Measurements from ENCODE around the gene TCF15. TPM values are rescaled to one million over a fixed set of nuclear protein-coding genes. Genes with fewer than 3 reads are reported as not detected.

TCF15 gene
- total and polyA plus RNA-seq, 2 of the 13 experiments (the other 11 are each of a cell fraction or from before 2014, with no cell fraction given): not detected

DNA sequence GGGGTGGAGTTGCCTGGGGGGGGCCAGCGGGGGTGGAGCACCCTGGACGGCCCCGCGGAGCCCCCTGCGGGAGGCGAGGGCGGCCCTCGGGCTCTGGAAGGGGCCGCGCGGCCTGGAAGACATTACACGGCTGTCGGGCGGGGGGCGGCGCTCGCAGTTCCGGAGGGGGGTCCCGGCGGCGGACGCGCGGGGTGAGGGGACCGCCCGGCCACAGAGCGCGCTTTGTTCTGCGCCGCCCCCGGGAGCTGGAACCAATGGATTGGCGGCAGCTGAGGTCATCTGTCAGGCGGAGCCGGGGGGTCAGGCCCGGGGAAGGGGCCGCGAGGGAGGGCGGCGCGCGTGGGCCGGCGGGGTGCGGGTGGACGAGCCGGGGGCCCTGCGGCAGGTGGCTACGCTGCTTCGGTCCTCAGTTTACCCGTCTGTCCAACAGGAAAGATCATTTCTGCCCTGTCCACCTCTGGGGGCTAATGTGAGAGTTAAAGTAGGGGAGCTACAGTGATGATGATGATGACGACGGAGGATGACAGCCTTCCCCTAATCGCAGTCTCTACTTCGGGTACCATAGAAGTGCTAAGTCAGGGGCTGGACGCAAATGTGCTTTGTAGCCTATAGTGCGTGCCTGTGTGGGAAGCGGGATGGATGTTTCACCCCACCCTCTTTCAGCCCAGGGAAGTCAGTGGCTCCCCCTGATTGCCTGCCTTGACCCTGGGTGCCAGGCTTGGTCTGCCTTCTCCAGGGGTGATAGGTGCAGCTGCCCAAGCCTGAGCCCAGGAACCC, 32.5 kb upstream of the TCF15 start (continued):
- TF ChIP-seq, protein P1, sequence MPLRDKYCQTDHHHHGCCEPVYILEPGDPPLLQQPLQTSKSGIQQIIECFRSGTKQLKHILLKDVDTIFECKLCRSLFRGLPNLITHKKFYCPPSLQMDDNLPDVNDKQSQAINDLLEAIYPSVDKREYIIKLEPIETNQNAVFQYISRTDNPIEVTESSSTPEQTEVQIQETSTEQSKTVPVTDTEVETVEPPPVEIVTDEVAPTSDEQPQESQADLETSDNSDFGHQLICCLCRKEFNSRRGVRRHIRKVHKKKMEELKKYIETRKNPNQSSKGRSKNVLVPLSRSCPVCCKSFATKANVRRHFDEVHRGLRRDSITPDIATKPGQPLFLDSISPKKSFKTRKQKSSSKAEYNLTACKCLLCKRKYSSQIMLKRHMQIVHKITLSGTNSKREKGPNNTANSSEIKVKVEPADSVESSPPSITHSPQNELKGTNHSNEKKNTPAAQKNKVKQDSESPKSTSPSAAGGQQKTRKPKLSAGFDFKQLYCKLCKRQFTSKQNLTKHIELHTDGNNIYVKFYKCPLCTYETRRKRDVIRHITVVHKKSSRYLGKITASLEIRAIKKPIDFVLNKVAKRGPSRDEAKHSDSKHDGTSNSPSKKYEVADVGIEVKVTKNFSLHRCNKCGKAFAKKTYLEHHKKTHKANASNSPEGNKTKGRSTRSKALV (CRISPR knock-in tag; IDR thresholded peaks at IDR 0.05): peak; percentile 54; the same call in 1 of the 2 replicates
- TF ChIP-seq, protein P2, sequence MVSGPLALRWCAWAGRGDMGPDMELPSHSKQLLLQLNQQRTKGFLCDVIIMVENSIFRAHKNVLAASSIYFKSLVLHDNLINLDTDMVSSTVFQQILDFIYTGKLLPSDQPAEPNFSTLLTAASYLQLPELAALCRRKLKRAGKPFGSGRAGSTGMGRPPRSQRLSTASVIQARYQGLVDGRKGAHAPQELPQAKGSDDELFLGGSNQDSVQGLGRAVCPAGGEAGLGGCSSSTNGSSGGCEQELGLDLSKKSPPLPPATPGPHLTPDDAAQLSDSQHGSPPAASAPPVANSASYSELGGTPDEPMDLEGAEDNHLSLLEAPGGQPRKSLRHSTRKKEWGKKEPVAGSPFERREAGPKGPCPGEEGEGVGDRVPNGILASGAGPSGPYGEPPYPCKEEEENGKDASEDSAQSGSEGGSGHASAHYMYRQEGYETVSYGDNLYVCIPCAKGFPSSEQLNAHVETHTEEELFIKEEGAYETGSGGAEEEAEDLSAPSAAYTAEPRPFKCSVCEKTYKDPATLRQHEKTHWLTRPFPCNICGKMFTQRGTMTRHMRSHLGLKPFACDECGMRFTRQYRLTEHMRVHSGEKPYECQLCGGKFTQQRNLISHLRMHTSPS (CRISPR knock-in tag; IDR thresholded peaks at IDR 0.05; ENCODE audit: low read depth): no peak; the same call in 1 of the 2 replicates
- TF ChIP-seq GTF2F1 (IDR thresholded peaks at IDR 0.05; ENCODE audit: low read length) (no peak), TOPORS (CRISPR knock-in tag; IDR thresholded peaks at IDR 0.05) (no peak), ZFP41 (CRISPR knock-in tag; IDR thresholded peaks at IDR 0.05; ENCODE audit: borderline replicate concordance) (no peak), ZBTB20 (CRISPR knock-in tag; IDR thresholded peaks at IDR 0.05; ENCODE audit: borderline replicate concordance, low read depth) (no peak; the same call in 1 of the 2 replicates), RFXANK (CRISPR knock-in tag; IDR thresholded peaks at IDR 0.05) (no peak), HNF4A (CRISPR knock-in tag; IDR thresholded peaks at IDR 0.05) (peak; percentile 23; the same call in 1 of the 2 replicates), SP1 (IDR thresholded peaks at IDR 0.05) (no peak), SP1 (CRISPR knock-in tag; IDR thresholded peaks at IDR 0.05) (0 out of 2 replicates have a peak, but pooled peaks have one; percentile 51), ZNF44 (CRISPR knock-in tag; IDR thresholded peaks at IDR 0.05) (no peak; the same call in 1 of the 2 replicates), ZFP82 (CRISPR knock-in tag; IDR thresholded peaks at IDR 0.05; ENCODE audit: borderline replicate concordance) (no peak), ZNF292 (CRISPR knock-in tag; IDR thresholded peaks at IDR 0.05; ENCODE audit: borderline replicate concordance, low read depth) (0 out of 2 replicates have a peak, but pooled peaks have one; percentile 14), PAF1 (CRISPR knock-in tag; IDR thresholded peaks at IDR 0.05) (no peak), ZBTB1 (CRISPR knock-in tag; IDR thresholded peaks at IDR 0.05; ENCODE audit: borderline replicate concordance) (no peak), RFX1 (IDR thresholded peaks at IDR 0.05) (no peak)
- TF ChIP-seq, protein P3, sequence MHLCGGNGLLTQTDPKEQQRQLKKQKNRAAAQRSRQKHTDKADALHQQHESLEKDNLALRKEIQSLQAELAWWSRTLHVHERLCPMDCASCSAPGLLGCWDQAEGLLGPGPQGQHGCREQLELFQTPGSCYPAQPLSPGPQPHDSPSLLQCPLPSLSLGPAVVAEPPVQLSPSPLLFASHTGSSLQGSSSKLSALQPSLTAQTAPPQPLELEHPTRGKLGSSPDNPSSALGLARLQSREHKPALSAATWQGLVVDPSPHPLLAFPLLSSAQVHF (CRISPR knock-in tag; IDR thresholded peaks at IDR 0.05): no peak
- TF ChIP-seq, protein P4, sequence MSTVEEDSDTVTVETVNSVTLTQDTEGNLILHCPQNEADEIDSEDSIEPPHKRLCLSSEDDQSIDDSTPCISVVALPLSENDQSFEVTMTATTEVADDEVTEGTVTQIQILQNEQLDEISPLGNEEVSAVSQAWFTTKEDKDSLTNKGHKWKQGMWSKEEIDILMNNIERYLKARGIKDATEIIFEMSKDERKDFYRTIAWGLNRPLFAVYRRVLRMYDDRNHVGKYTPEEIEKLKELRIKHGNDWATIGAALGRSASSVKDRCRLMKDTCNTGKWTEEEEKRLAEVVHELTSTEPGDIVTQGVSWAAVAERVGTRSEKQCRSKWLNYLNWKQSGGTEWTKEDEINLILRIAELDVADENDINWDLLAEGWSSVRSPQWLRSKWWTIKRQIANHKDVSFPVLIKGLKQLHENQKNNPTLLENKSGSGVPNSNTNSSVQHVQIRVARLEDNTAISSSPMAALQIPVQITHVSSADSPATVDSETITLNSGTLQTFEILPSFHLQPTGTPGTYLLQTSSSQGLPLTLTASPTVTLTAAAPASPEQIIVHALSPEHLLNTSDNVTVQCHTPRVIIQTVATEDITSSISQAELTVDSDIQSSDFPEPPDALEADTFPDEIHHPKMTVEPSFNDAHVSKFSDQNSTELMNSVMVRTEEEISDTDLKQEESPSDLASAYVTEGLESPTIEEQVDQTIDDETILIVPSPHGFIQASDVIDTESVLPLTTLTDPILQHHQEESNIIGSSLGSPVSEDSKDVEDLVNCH (CRISPR knock-in tag; IDR thresholded peaks at IDR 0.05): no peak
- TF ChIP-seq, protein P5, sequence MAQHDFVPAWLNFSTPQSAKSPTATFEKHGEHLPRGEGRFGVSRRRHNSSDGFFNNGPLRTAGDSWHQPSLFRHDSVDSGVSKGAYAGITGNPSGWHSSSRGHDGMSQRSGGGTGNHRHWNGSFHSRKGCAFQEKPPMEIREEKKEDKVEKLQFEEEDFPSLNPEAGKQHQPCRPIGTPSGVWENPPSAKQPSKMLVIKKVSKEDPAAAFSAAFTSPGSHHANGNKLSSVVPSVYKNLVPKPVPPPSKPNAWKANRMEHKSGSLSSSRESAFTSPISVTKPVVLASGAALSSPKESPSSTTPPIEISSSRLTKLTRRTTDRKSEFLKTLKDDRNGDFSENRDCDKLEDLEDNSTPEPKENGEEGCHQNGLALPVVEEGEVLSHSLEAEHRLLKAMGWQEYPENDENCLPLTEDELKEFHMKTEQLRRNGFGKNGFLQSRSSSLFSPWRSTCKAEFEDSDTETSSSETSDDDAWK (CRISPR knock-in tag; IDR thresholded peaks at IDR 0.05): no peak
- TF ChIP-seq, protein P6, sequence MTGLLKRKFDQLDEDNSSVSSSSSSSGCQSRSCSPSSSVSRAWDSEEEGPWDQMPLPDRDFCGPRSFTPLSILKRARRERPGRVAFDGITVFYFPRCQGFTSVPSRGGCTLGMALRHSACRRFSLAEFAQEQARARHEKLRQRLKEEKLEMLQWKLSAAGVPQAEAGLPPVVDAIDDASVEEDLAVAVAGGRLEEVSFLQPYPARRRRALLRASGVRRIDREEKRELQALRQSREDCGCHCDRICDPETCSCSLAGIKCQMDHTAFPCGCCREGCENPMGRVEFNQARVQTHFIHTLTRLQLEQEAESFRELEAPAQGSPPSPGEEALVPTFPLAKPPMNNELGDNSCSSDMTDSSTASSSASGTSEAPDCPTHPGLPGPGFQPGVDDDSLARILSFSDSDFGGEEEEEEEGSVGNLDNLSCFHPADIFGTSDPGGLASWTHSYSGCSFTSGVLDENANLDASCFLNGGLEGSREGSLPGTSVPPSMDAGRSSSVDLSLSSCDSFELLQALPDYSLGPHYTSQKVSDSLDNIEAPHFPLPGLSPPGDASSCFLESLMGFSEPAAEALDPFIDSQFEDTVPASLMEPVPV (CRISPR knock-in tag; IDR thresholded peaks at IDR 0.05): no peak

All from HepG2 (cell line).